OCI-LY1 (cell line): ENCODE measurements around the gene DDI2.

ENCODE experiments used
- H2AFZ ChIP-seq: fragments of 200-600 bp; sonication (generic), shearing (Covaris generic); 2 replicates; pipeline ENCODE4 v1.6.0; 2014; ENCODE audit warnings: antibody characterized with exemption, mild to moderate bottlenecking, low read length
- H3F3A ChIP-seq: fragments of 200-600 bp; sonication (generic), shearing (Covaris generic); 2 replicates; pipeline ENCODE4 v1.6.0; 2014; ENCODE audit warnings: mild to moderate bottlenecking, antibody characterized with exemption, low read length, moderate library complexity; ENCODE audit not compliant: insufficient read depth
- H3K27ac ChIP-seq: fragments of 200-600 bp; sonication (generic); 2 replicates; pipeline ENCODE4 v1.5.1; 2014; ENCODE audit warnings: low read length, mixed run types, mild to moderate bottlenecking, low read depth; ENCODE audit not compliant: poor library complexity, severe bottlenecking
- H3K27me3 ChIP-seq: fragments of 200-600 bp; sonication (generic); 2 replicates; pipeline ENCODE4 v1.6.0; 2014; ENCODE audit warnings: antibody characterized with exemption, mild to moderate bottlenecking, low read length, moderate library complexity; ENCODE audit not compliant: insufficient read depth
- H3K36me3 ChIP-seq: fragments of 200-600 bp; sonication (generic); 2 replicates; pipeline ENCODE4 v1.6.1; 2014; ENCODE audit warnings: mild to moderate bottlenecking, antibody characterized with exemption, low read length, moderate library complexity, mixed read lengths; ENCODE audit not compliant: insufficient read depth
- H3K4me1 ChIP-seq: fragments of 200-600 bp; sonication (generic); 2 replicates; pipeline ENCODE4 v1.5.1; 2014; ENCODE audit warnings: mild to moderate bottlenecking, low read length, moderate library complexity; ENCODE audit not compliant: insufficient read depth, severe bottlenecking
- H3K4me2 ChIP-seq: fragments of 200-600 bp; sonication (generic), shearing (Covaris generic); 2 replicates; pipeline ENCODE4 v1.6.1; 2014; ENCODE audit warnings: low read length
- H3K4me3 ChIP-seq: fragments of 200-600 bp; sonication (generic); 2 replicates; pipeline ENCODE4 v1.5.1; 2014; ENCODE audit warnings: low read length, low read depth, mild to moderate bottlenecking, mixed read lengths; ENCODE audit not compliant: poor library complexity, severe bottlenecking
- H3K79me2 ChIP-seq: fragments of 200-600 bp; shearing (Covaris generic); 2 replicates; pipeline ENCODE4 v1.6.1; 2016; ENCODE audit warnings: mixed run types, low read length, mixed read lengths; ENCODE audit not compliant: insufficient read depth
- H3K9ac ChIP-seq: fragments of 200-600 bp; sonication (generic), shearing (Covaris generic); 2 replicates; pipeline ENCODE4 v1.6.1; 2014; ENCODE audit warnings: mild to moderate bottlenecking, low read length, mixed read lengths
- H3K9me2 ChIP-seq: fragments of 200-600 bp; sonication (generic), shearing (Covaris generic); 2 replicates; pipeline ENCODE4 v1.6.1; 2014; ENCODE audit warnings: low read depth, mild to moderate bottlenecking, low read length, mixed read lengths
- H3K9me3 ChIP-seq: fragments of 200-600 bp; shearing (Covaris generic); 2 replicates; pipeline ENCODE4 v1.6.1; 2014; ENCODE audit warnings: low read length, mixed read lengths
- H4K20me1 ChIP-seq: fragments of 200-600 bp; sonication (generic), shearing (Covaris generic); 2 replicates; pipeline ENCODE4 v1.6.0; 2016; ENCODE audit warnings: mild to moderate bottlenecking, low read length; ENCODE audit not compliant: insufficient read depth
- EZH2 ChIP-seq: fragments of 200-600 bp; sonication (generic), shearing (Covaris generic); IDR thresholded peaks from 2 replicates; pipeline ENCODE4 v1.8.0; 2017; ENCODE audit warnings: borderline replicate concordance, mixed run types, mild to moderate bottlenecking, antibody characterized with exemption, low read length, moderate library complexity, mixed read lengths
- TF ChIP-seq, protein P1 (sequence below): fragments of 200-600 bp; sonication (generic), shearing (Covaris generic); IDR thresholded peaks from 2 replicates; pipeline ENCODE4 v1.5.1; 2017; ENCODE audit warnings: mild to moderate bottlenecking, antibody characterized with exemption, low read length, moderate library complexity, mixed read lengths

Gene DDI2

DNA sequence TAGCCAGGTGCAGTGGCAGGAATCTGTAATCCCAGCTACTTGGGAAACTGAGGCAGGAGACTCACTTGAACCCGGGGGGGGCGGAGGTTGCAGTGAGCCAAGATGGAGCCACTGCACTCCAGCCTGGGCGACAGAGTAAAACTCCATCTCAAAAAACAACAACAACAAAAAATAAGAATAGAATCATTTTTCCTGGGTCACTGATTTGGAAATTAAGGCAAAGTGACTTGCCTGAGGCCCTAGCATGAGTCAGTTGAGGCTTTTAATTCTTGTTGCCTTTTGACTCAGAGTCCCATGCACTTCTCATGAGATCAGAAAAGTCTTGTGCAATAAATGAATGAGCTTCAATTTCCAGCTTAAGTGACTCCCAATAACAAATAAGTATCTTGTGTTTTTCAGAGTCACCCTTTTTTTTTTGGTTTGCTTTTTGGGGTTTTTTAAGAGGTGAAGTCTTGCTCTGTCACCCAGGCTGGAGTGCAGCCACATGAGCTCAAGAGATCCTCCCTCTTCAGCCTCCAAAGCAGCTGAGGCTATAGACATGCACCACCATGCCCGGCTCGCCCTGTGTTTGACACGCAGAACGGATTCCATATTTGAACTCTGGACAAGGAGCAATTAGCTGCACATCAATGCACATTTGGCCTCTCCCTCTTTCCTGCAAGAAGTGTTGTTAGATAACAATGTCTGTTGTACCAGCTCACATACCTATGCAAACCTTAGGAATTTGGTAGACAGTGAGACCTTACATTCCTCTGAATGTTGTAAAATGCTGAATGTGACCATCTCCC, 63.5 kb downstream of the DDI2 start:
- no peak overlapping the region for H3K4me3 ChIP-seq
- no peak overlapping the region for H3K9ac ChIP-seq
- H3F3A ChIP-seq: no peaks in the 10 kb centered on the region
- H3K79me2 ChIP-seq: peaks cover 12% of the 10 kb centered on the region
- no peak overlapping the region for H2AFZ ChIP-seq
- H4K20me1 ChIP-seq: no peaks in the 10 kb centered on the region
- no peaks in the 10 kb centered on the region for H3K9me3 ChIP-seq
- no peak for TF ChIP-seq EZH2
- H3K9me2 ChIP-seq: no peaks in the 10 kb centered on the region
- no peak overlapping the region for H3K4me2 ChIP-seq
- no peak overlapping the region for H3K27ac ChIP-seq
- H3K27me3 ChIP-seq: no peaks in the 10 kb centered on the region
- peaks cover 26% of the 10 kb centered on the region for H3K4me1 ChIP-seq
- no peaks in the 10 kb centered on the region; the same call in 1 of the 2 replicates for H3K36me3 ChIP-seq

DNA sequence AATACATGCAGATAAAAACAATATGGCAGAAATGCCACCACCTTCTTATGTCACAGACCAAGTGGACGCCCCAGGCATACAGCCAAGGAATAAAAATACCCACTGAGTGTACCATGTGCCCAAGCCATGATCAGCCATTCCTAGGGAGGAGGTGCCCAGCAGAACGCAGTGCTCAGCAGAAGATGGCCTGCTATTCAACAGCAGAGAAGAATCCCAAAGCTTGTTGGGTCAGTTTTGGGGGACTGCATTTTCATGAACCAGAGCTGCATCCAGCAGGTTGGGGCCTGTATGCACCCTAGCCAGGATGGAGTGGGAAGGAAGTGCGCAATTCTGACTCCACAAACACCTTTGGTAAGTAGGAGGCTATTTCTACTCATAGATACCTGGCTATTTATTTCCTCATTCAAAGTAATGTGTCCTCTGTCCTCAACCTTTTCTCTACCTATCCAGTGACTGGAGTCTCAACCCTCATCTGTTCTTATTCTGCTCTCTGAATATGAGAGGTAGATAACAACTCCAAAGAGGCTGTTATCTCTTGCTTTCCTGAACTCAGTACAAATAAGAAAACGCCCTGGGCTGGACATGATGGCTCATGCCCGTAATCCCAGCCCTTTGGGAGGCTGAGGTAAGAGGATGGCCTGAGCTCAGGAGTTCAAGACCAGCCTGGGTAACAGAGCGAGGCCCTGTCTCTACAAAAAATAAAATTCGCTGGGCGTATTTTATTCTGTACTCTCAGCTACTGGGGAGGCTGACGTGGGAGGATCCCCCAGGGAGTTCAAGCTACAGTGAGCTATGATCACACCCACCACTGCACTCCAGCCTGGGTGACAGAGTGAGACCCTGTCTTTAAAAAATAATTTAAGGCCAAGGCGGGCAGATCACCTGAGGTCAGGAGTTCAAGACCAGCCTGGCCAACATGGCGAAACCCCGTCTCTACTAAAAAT, 64.4 kb downstream of the DDI2 start:
- no peak overlapping the region for H3K4me3 ChIP-seq
- H3K4me2 ChIP-seq: no peak overlapping the region

DNA sequence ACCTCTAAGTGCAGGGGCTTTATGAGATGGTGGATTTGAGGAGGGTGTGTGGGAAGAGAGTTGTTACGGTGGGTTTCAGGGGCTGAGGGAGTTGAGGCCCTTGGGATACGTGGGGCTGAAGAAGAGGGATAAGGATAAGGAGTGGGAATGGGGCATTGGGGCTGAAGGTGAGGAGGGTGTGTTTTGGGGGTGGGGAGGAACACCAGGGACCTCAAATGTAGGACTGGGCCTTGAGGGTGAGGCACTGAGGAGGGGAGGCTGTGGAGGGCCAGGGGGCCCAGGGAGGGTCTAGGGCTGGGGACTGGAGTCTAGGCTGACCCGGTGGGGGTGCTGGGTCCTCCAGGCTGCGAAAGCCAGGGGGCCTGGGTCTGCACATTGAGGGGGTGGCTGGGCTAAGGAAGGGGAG, 65.7 kb downstream of the DDI2 start:
- no peaks in the 10 kb centered on the region for H3K9me3 ChIP-seq
- peaks cover 25% of the 10 kb centered on the region for H3K79me2 ChIP-seq
- H3K4me3 ChIP-seq: no peak overlapping the region
- peaks cover 30% of the 10 kb centered on the region for H3K4me1 ChIP-seq
- H2AFZ ChIP-seq: no peak overlapping the region
- H3K4me2 ChIP-seq: peak overlapping the region; percentile 72; the same call in 1 of the 2 replicates
- no peaks in the 10 kb centered on the region for H3K9me2 ChIP-seq
- no peak overlapping the region for H3K27ac ChIP-seq
- no peak for TF ChIP-seq EZH2
- TF ChIP-seq, protein P1, sequence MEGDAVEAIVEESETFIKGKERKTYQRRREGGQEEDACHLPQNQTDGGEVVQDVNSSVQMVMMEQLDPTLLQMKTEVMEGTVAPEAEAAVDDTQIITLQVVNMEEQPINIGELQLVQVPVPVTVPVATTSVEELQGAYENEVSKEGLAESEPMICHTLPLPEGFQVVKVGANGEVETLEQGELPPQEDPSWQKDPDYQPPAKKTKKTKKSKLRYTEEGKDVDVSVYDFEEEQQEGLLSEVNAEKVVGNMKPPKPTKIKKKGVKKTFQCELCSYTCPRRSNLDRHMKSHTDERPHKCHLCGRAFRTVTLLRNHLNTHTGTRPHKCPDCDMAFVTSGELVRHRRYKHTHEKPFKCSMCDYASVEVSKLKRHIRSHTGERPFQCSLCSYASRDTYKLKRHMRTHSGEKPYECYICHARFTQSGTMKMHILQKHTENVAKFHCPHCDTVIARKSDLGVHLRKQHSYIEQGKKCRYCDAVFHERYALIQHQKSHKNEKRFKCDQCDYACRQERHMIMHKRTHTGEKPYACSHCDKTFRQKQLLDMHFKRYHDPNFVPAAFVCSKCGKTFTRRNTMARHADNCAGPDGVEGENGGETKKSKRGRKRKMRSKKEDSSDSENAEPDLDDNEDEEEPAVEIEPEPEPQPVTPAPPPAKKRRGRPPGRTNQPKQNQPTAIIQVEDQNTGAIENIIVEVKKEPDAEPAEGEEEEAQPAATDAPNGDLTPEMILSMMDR: no peak
- H4K20me1 ChIP-seq: no peaks in the 10 kb centered on the region
- peaks cover 4% of the 10 kb centered on the region; the same call in 1 of the 2 replicates for H3K36me3 ChIP-seq
- no peaks in the 10 kb centered on the region for H3F3A ChIP-seq
- H3K27me3 ChIP-seq: no peaks in the 10 kb centered on the region
- no peak overlapping the region for H3K9ac ChIP-seq

More for the DNA sequence above, 64.4 kb downstream of the DDI2 start:
- Histone ChIP-seq H4K20me1 (no peaks in the 10 kb centered on the region), H3K27ac (no peak overlapping the region), H3F3A (no peaks in the 10 kb centered on the region), H3K9ac (no peak overlapping the region), H3K9me3 (no peaks in the 10 kb centered on the region), H2AFZ (no peak overlapping the region), H3K27me3 (no peaks in the 10 kb centered on the region), H3K36me3 (no peaks in the 10 kb centered on the region; the same call in 1 of the 2 replicates), H3K9me2 (no peaks in the 10 kb centered on the region), H3K79me2 (peaks cover 18% of the 10 kb centered on the region), H3K4me1 (peaks cover 30% of the 10 kb centered on the region)
- TF ChIP-seq, protein P1: no peak
- no peak for TF ChIP-seq EZH2
